HUES6 (cell line): ENCODE results near the gene CSTF3.

Experiments
- H3K27ac ChIP-seq: 2 replicates; pipeline ENCODE4 v1.7.0; 2013; ENCODE audit warnings: low read depth, mild to moderate bottlenecking, low read length, inconsistent platforms
- H3K27me3 ChIP-seq: 2 replicates; pipeline ENCODE4 v1.6.1; 2013; ENCODE audit warnings: low read length; ENCODE audit not compliant: control insufficient read depth, insufficient read depth
- H3K36me3 ChIP-seq: 2 replicates; pipeline ENCODE4 v1.6.1; 2013; ENCODE audit warnings: low read length; ENCODE audit not compliant: control insufficient read depth, insufficient read depth
- H3K4me1 ChIP-seq: 2 replicates; pipeline ENCODE4 v1.6.1; 2013; ENCODE audit warnings: low read length; ENCODE audit not compliant: control insufficient read depth, insufficient read depth
- H3K4me3 ChIP-seq: 2 replicates; pipeline ENCODE4 v1.5.1; 2013; ENCODE audit warnings: low read depth, low read length
- H3K9ac ChIP-seq: one replicate; pipeline ENCODE4 v1.6.1; 2013; ENCODE audit warnings: mild to moderate bottlenecking, low read length
- H3K9me3 ChIP-seq: 2 replicates; pipeline ENCODE4 v1.6.1; 2013; ENCODE audit warnings: low read depth, low read length; ENCODE audit not compliant: control insufficient read depth, insufficient read depth

Gene CSTF3

GRCh38 chr11:33161120-33162005 lies at the start of gene CSTF3:
Gene CSTF3 (minus strand): TSS chr11:33161480. CDS start chr11:33161325, 155 bp downstream.
- H3K27me3 ChIP-seq, result no peaks in the 10 kb centered on the region
- H3K4me1 ChIP-seq, result peaks cover 23% of the 10 kb centered on the region
- peaks cover 10% of the 10 kb centered on the region; the same call in 1 of the 2 replicates for H3K36me3 ChIP-seq
- no peaks in the 10 kb centered on the region; the same call in 1 of the 2 replicates for H3K9me3 ChIP-seq
- peak within 1 kb of the TSS; percentile 95 for H3K4me3 ChIP-seq
- peak within 1 kb of the TSS; percentile 94 for H3K27ac ChIP-seq
- H3K9ac ChIP-seq, result peak within 1 kb of the TSS; percentile 96

- no peak overlapping the region for H3K9ac ChIP-seq
- no peaks in the 10 kb centered on the region for H3K27me3 ChIP-seq
- no peak overlapping the region for H3K4me3 ChIP-seq
- no peak overlapping the region for H3K27ac ChIP-seq
- no peaks in the 10 kb centered on the region for H3K36me3 ChIP-seq
- no peaks in the 10 kb centered on the region for H3K9me3 ChIP-seq
- peaks cover 3% of the 10 kb centered on the region; the same call in 1 of the 2 replicates for H3K4me1 ChIP-seq
Measured at GRCh38 chr11:33208150-33208549, 46.9 kb upstream of the CSTF3 start.

GRCh38 chr11:33207408-33207985 lies 46.2 kb upstream of the CSTF3 start:
- H3K9ac ChIP-seq, result no peak overlapping the region
- H3K27me3 ChIP-seq, result no peaks in the 10 kb centered on the region
- H3K4me1 ChIP-seq, result peaks cover 3% of the 10 kb centered on the region; the same call in 1 of the 2 replicates
- H3K27ac ChIP-seq, result no peak overlapping the region
- H3K36me3 ChIP-seq, result no peaks in the 10 kb centered on the region
- H3K4me3 ChIP-seq, result no peak overlapping the region
- no peaks in the 10 kb centered on the region for H3K9me3 ChIP-seq

GRCh38 chr11:33197915-33198727 lies 36.8 kb upstream of the CSTF3 start:
- H3K27ac ChIP-seq, result no peak overlapping the region
- H3K4me3 ChIP-seq, result no peak overlapping the region
- H3K36me3 ChIP-seq, result no peaks in the 10 kb centered on the region
- no peaks in the 10 kb centered on the region for H3K27me3 ChIP-seq
- H3K9me3 ChIP-seq, result no peaks in the 10 kb centered on the region
- H3K4me1 ChIP-seq, result 0 out of 2 replicates have a peak, but pooled peaks cover 5% of the 10 kb centered on the region
- H3K9ac ChIP-seq, result no peak overlapping the region

- Histone ChIP-seq H3K4me3 (no peak overlapping the region), H3K9me3 (no peaks in the 10 kb centered on the region), H3K27me3 (no peaks in the 10 kb centered on the region), H3K9ac (no peak overlapping the region), H3K36me3 (no peaks in the 10 kb centered on the region), H3K27ac (no peak overlapping the region), H3K4me1 (0 out of 2 replicates have a peak, but pooled peaks cover 5% of the 10 kb centered on the region)
Measured at GRCh38 chr11:33195462-33196173, 34.3 kb upstream of the CSTF3 start.

- Histone ChIP-seq H3K9ac (no peak overlapping the region), H3K36me3 (no peaks in the 10 kb centered on the region), H3K4me3 (no peak overlapping the region), H3K9me3 (no peaks in the 10 kb centered on the region), H3K4me1 (0 out of 2 replicates have a peak, but pooled peaks cover 5% of the 10 kb centered on the region), H3K27ac (no peak overlapping the region), H3K27me3 (no peaks in the 10 kb centered on the region)
Measured at GRCh38 chr11:33194455-33194854, 33.2 kb upstream of the CSTF3 start.

GRCh38 chr11:33191467-33191866 lies 30.2 kb upstream of the CSTF3 start:
- H3K36me3 ChIP-seq, result no peaks in the 10 kb centered on the region
- H3K4me3 ChIP-seq, result no peak overlapping the region
- H3K9me3 ChIP-seq, result no peaks in the 10 kb centered on the region
- H3K9ac ChIP-seq, result no peak overlapping the region
- no peaks in the 10 kb centered on the region for H3K27me3 ChIP-seq
- peaks cover 18% of the 10 kb centered on the region for H3K4me1 ChIP-seq
- H3K27ac ChIP-seq, result no peak overlapping the region

- Histone ChIP-seq H3K4me3 (0 out of 2 replicates have a peak overlapping the region, but pooled peaks have one; percentile 2), H3K27ac (no peak overlapping the region)
Measured at GRCh38 chr11:33187998-33188722, 26.9 kb upstream of the CSTF3 start.

GRCh38 chr11:33185756-33186155 lies 24.5 kb upstream of the CSTF3 start:
- no peaks in the 10 kb centered on the region for H3K27me3 ChIP-seq
- H3K9ac ChIP-seq, result no peak overlapping the region
- no peak overlapping the region for H3K4me3 ChIP-seq
- no peak overlapping the region for H3K27ac ChIP-seq
- H3K4me1 ChIP-seq, result peaks cover 13% of the 10 kb centered on the region
- no peaks in the 10 kb centered on the region for H3K36me3 ChIP-seq
- H3K9me3 ChIP-seq, result no peaks in the 10 kb centered on the region; the same call in 1 of the 2 replicates

More at GRCh38 chr11:33187998-33188722, 26.9 kb upstream of the CSTF3 start:
- H3K9ac ChIP-seq, result peak overlapping the region; percentile 25
- peaks cover 13% of the 10 kb centered on the region for H3K4me1 ChIP-seq
- no peaks in the 10 kb centered on the region for H3K27me3 ChIP-seq
- no peaks in the 10 kb centered on the region for H3K36me3 ChIP-seq
- no peaks in the 10 kb centered on the region for H3K9me3 ChIP-seq
